ENCODE measurements around the gene GRM8.

DNA sequence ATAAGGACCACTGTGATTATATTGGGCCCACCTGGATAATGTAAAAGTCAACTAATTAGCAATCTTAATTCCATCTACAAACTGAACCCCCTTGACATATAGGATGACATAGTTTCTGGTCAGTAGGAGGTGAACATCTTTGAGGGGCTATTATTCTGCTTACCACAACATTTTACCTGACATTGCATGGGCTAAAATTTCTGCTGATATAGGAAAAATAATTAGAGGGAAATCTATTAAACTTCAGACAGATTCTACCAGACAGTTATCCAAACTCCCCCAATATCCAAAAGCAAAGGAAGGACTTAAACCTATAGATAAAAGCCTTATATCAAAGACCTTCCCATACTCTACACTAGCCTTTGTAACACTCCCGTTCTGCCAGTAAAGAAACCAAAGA, 443.6 kb downstream of the GRM8 start:
- no peak for TF ChIP-seq EZH2 (IDR thresholded peaks at IDR 0.05; ENCODE audit: insufficient read depth, poor library complexity, severe bottlenecking)
- TF ChIP-seq EZH2phosphoT487 (IDR thresholded peaks at IDR 0.05; ENCODE audit: insufficient read depth, low read depth): no peak

All from GM23248 (cell line).